Ascending aorta (tissue), 2 donors: ENCODE measurements around the gene PRKCB. TPM values are rescaled to one million over a fixed set of nuclear protein-coding genes. Genes with fewer than 3 reads are reported as not detected.

Source experiments
- DNase-seq, 2 donors: peaks; one replicate each; pipeline ENCODE4 v3.0.0-alpha.2; 2019; ENCODE audit warnings: low spot score in 2 of 2
- H3K27ac ChIP-seq, 2 donors: fragments of 200-600 bp; sonication (generic); one replicate each; pipeline ENCODE4 v1.5.1; 2016 to 2017; ENCODE audit warnings: mild to moderate bottlenecking in 1 of 2
- H3K27me3 ChIP-seq: fragments of 200-600 bp; sonication (generic); one replicate; pipeline ENCODE4 v1.5.1; 2017
- H3K36me3 ChIP-seq, 2 donors: fragments of 200-600 bp; sonication (generic); one replicate each; pipeline ENCODE4 v1.5.1; 2016
- H3K4me1 ChIP-seq, 2 donors: fragments of 200-600 bp; sonication (generic); one replicate each; pipeline ENCODE4 v1.5.1; 2016 to 2017; ENCODE audit warnings: mild to moderate bottlenecking in 1 of 2
- H3K4me3 ChIP-seq, 2 donors: fragments of 200-600 bp; sonication (generic); one replicate each; pipeline ENCODE4 v1.5.1; 2016 to 2017; ENCODE audit warnings: mild to moderate bottlenecking in 1 of 2
- H3K9me3 ChIP-seq, 2 donors: fragments of 200-600 bp; sonication (generic); one replicate each; pipeline ENCODE4 v1.5.1; 2016
- intact Hi-C: fragments of 100-400 bp; cut with DNase I; formaldehyde crosslinking; loops from one replicate; pipeline ENCODE4 v1.15.1; 2023
- total RNA-seq: library from RNA; depleted of rRNA; stranded (reverse); fragments of >200 nt; gene quantifications from one replicate; pipeline ENCODE4 v1.1.0, GENCODE V29; 2016
- TF ChIP-seq, protein P1 (sequence below), 3 experiments: fragments of 200-600 bp in 2 of 3; fragments of 450-650 bp in 1 of 3; sonication (generic) in 2 of 3; IDR thresholded peaks; one replicate each; pipeline ENCODE4 v1.5.1; 2016 to 2019; ENCODE audit warnings: antibody characterized with exemption in 3 of 3, mild to moderate bottlenecking in 1 of 3, moderate library complexity in 1 of 3

The PRKCB gene
- total RNA-seq, 1 donor from 2014 or later, result 1.2 TPM

DNA sequence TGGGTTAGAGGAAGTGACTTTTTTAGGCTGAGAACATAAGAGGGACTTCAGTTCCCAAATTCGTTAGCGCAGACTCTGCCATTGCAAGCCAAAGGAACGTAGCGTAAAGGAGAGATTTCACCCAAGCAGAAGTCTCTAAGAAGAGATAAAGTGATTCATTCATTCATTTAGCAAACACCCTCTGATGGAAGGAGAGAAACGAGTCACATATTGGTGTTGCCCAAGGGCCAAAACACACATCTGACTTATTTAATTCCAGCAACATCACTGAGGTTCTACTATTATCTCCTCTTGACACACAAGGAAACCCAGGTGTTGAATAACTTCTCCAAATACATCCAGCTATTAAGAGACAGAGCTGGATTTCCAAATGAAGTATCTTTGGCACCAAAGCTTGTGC, 334.6 kb downstream of the PRKCB start:
- Histone ChIP-seq H3K27me3 (no peaks in the 10 kb centered on the region), H3K27ac (no peak overlapping the region), H3K9me3 (no peaks in the 10 kb centered on the region), H3K4me1 (no peaks in the 10 kb centered on the region), H3K4me3 (no peak overlapping the region), H3K36me3 (no peaks in the 10 kb centered on the region)
- intact Hi-C loops, result no loop called here
- TF ChIP-seq, protein P1, sequence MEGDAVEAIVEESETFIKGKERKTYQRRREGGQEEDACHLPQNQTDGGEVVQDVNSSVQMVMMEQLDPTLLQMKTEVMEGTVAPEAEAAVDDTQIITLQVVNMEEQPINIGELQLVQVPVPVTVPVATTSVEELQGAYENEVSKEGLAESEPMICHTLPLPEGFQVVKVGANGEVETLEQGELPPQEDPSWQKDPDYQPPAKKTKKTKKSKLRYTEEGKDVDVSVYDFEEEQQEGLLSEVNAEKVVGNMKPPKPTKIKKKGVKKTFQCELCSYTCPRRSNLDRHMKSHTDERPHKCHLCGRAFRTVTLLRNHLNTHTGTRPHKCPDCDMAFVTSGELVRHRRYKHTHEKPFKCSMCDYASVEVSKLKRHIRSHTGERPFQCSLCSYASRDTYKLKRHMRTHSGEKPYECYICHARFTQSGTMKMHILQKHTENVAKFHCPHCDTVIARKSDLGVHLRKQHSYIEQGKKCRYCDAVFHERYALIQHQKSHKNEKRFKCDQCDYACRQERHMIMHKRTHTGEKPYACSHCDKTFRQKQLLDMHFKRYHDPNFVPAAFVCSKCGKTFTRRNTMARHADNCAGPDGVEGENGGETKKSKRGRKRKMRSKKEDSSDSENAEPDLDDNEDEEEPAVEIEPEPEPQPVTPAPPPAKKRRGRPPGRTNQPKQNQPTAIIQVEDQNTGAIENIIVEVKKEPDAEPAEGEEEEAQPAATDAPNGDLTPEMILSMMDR (IDR thresholded peaks at IDR 0.05), result no peak
- DNase-seq, result no peak

DNA sequence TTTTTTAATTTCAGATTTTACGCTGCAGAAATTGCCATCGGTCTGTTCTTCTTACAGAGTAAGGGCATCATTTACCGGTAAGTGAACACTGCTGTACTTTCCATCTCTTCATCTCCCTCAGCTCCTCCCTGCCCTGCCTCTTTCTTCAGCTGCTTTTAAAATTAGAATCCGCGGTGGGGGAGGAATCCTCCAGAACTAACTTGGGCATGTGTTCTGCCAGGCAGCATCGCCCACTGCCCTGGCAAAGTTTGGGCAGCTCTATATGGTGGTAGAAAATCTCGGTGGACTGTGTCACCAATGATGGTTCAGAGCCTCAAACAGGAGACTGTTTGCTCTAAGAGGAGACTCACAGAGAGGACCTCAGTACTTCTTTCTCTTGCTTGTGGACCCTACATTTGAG, 338.7 kb downstream of the PRKCB start:
- TF ChIP-seq, protein P1 (IDR thresholded peaks at IDR 0.05), result no peak
- intact Hi-C loops, result no loop called here
- Histone ChIP-seq H3K4me1 (no peaks in the 10 kb centered on the region), H3K27ac (no peak overlapping the region), H3K27me3 (no peaks in the 10 kb centered on the region), H3K9me3 (no peaks in the 10 kb centered on the region), H3K4me3 (no peak overlapping the region), H3K36me3 (no peaks in the 10 kb centered on the region)
- no peak for DNase-seq

GRCh38 chr16:24174957-24175356, 339.2 kb downstream of the PRKCB start:
- Histone ChIP-seq H3K27me3 (no peaks in the 10 kb centered on the region), H3K4me3 (no peak overlapping the region), H3K27ac (no peak overlapping the region), H3K4me1 (no peaks in the 10 kb centered on the region), H3K9me3 (no peaks in the 10 kb centered on the region), H3K36me3 (no peaks in the 10 kb centered on the region)
- intact Hi-C loops, result no loop called here
- TF ChIP-seq, protein P1 (IDR thresholded peaks at IDR 0.05), result no peak
- DNase-seq, result no peak

DNA sequence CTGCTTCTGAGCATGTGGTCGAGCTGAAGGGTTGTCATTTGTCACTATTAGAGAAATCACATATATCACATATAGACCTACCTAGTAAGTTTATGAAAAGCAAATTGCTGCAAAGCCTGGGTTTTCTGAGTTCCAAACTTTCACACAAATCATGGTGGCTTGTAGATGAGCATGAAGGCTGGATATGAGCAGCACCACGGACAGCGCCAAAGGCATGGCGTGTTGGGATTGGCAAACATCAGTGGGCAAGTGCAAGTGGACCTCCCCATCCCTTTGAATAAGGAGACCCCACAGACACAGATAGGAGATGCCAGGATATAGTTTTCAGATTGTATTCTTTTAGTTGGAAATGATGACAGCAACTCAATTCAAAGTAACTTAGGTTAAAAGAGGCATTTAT, 342.7 kb downstream of the PRKCB start:
- intact Hi-C loops, result no loop called here
- TF ChIP-seq, protein P1 (IDR thresholded peaks at IDR 0.05), result no peak
- Histone ChIP-seq H3K9me3 (no peaks in the 10 kb centered on the region), H3K4me1 (no peaks in the 10 kb centered on the region), H3K36me3 (no peaks in the 10 kb centered on the region), H3K4me3 (no peak overlapping the region), H3K27ac (no peak overlapping the region), H3K27me3 (no peaks in the 10 kb centered on the region)
- DNase-seq, result no peak

DNA sequence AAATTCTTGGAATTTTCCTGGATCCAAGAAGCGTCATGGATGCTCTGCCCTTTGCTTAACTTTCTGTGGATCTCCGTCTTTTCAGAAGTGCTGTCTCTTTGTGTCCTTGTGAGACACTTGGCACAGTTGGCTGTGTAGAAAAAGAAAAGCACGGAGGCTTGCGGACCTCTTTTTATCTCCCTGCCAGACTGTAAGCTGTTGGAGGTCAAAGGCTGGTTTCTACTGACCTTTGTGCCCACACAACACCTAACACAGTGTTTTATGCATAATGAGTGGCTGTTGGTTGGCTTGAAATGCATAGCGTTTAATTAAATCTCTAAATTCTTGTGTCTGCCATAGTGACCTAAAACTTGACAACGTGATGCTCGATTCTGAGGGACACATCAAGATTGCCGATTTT, 344.7 kb downstream of the PRKCB start:
- Histone ChIP-seq H3K4me3 (no peak overlapping the region), H3K27me3 (no peaks in the 10 kb centered on the region), H3K36me3 (no peaks in the 10 kb centered on the region), H3K9me3 (no peaks in the 10 kb centered on the region), H3K4me1 (no peaks in the 10 kb centered on the region), H3K27ac (no peak overlapping the region)
- TF ChIP-seq, protein P1 (IDR thresholded peaks at IDR 0.05), result no peak
- DNase-seq, result no peak
- intact Hi-C loops, result no loop called here

DNA sequence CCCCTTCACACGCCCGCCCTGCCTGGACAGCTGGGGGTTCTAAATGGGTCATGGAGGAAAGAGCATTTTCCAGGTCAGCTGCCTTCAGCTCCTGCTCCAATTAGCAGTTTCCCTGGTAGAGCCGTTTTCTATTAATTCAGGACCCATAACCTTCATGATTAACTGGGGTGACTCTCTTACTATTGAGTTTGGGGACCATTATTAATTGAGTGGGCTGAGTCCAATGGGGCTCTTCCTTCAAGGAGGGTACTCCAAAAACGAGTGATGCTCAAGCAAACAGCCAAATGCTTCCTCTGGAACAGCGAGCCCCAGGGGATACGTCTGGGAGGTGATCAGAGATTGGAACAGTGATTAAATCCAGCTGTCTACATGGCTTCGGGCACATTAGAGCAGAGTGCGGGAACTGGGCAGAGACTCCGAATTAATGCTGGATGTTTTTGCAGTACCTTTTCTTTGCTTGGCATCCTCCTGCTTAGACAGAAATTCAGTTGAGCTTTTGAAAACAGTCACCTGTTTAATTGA, 352.3 kb downstream of the PRKCB start:
- H3K4me3 ChIP-seq, result no peak overlapping the region
- H3K36me3 ChIP-seq, result no peaks in the 10 kb centered on the region
- TF ChIP-seq, protein P1 (IDR thresholded peaks at IDR 0.05), result no peak
- DNase-seq, result no peak
- intact Hi-C loops, result no loop called here
- H3K4me1 ChIP-seq, result no peaks in the 10 kb centered on the region
- H3K9me3 ChIP-seq, result no peaks in the 10 kb centered on the region
- H3K27me3 ChIP-seq, result no peaks in the 10 kb centered on the region
- H3K27ac ChIP-seq, result no peak overlapping the region
